Activated T-helper 2 cell treated with anti-CD3 and anti-CD28 coated beads, Interferon-gamma antibody, Interleukin-2, Interleukin-4, amounts not matched to agents 10 μg/mL and 5 μg/mL and 100 μg/mL, durations not matched to agents 14 hours and 24 hours and 36 hours (primary cell): Measurements from ENCODE around the gene CSK. TPM values are rescaled to one million over a fixed set of nuclear protein-coding genes. Genes with fewer than 3 reads are reported as not detected.

Experiments
- DNase-seq: peaks from one replicate; pipeline ENCODE4 v3.0.0; 2021; ENCODE audit warnings: low spot score
- H3K27ac Mint-ChIP-seq: one replicate; pipeline ENCODE4 v1.8.0; 2021; ENCODE audit warnings: mixed read lengths
- H3K27me3 Mint-ChIP-seq: one replicate; pipeline ENCODE4 v1.8.0; 2021; ENCODE audit warnings: low read depth, mixed read lengths
- H3K36me3 Mint-ChIP-seq: one replicate; pipeline ENCODE4 v1.8.0; 2021; ENCODE audit warnings: low read depth, mixed read lengths
- H3K4me1 Mint-ChIP-seq: one replicate; pipeline ENCODE4 v1.8.0; 2021; ENCODE audit warnings: low read depth, mixed read lengths
- H3K4me3 Mint-ChIP-seq: one replicate; pipeline ENCODE4 v1.8.0; 2021; ENCODE audit warnings: low read depth, mild to moderate bottlenecking, moderate library complexity, mixed read lengths
- H3K9me3 Mint-ChIP-seq: one replicate; pipeline ENCODE4 v1.8.0; 2021; ENCODE audit warnings: mixed read lengths
- intact Hi-C: fragments of 100-400 bp; cut with micrococcal nuclease; formaldehyde crosslinking; loops from one replicate; pipeline ENCODE4 v1.15.1; 2023
- total RNA-seq: library from RNA; stranded (reverse); gene quantifications from 2 replicates; pipeline ENCODE4 v1.2.3, GENCODE V29; 2022

The CSK gene
- total RNA-seq, 1 donor from 2014 or later: 266 TPM

GRCh38 chr15:74758736-74759135 is 23.1 kb upstream of the CSK start:
- intact Hi-C loops: no loop called here
- Mint-ChIP-seq H3K9me3 (no peaks in the 10 kb centered on the region), H3K4me1 (no peaks in the 10 kb centered on the region), H3K36me3 (no peaks in the 10 kb centered on the region), H3K27me3 (no peaks in the 10 kb centered on the region), H3K4me3 (no peak overlapping the region), H3K27ac (no peak overlapping the region)
- no peak for DNase-seq

DNA sequence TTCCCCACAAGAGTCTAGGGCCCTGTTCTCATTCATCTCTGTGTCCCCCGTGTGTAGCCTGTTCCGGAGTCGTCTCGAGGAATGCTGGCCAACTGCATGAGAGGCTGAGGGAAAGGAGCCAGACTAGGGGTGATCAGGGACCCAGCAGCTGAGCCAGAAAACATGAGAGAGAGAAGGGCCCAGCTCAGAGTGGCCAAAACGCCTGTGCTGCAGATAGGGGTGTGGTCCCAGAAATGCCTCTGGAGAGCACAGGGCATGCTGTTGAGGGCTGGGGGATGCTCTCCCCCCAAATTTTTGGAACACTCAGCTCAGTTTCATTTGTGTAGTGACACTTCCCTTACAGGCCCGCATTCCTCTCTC is 19.1 kb upstream of the CSK start:
- Mint-ChIP-seq H3K9me3 (no peaks in the 10 kb centered on the region), H3K4me1 (no peaks in the 10 kb centered on the region), H3K36me3 (no peaks in the 10 kb centered on the region), H3K27me3 (no peaks in the 10 kb centered on the region), H3K4me3 (no peak overlapping the region), H3K27ac (no peak overlapping the region)
- intact Hi-C loops: no loop called here
- DNase-seq: no peak

- H3K27ac Mint-ChIP-seq: no peak overlapping the region
- H3K4me3 Mint-ChIP-seq: no peak overlapping the region
- intact Hi-C loops: no loop called here
- no peaks in the 10 kb centered on the region for H3K4me1 Mint-ChIP-seq
- no peak for DNase-seq
- H3K9me3 Mint-ChIP-seq: no peaks in the 10 kb centered on the region
- no peaks in the 10 kb centered on the region for H3K27me3 Mint-ChIP-seq
- H3K36me3 Mint-ChIP-seq: no peaks in the 10 kb centered on the region
Measured at GRCh38 chr15:74763416-74763815, 18.5 kb upstream of the CSK start.

- Mint-ChIP-seq H3K27me3 (no peaks in the 10 kb centered on the region), H3K9me3 (no peaks in the 10 kb centered on the region), H3K4me3 (no peak overlapping the region), H3K36me3 (no peaks in the 10 kb centered on the region), H3K27ac (no peak overlapping the region), H3K4me1 (peaks cover 15% of the 10 kb centered on the region)
- DNase-seq: no peak
- intact Hi-C loops: no loop called here
Measured at GRCh38 chr15:74767167-74768098, 14.4 kb upstream of the CSK start.

- Mint-ChIP-seq H3K4me1 (peaks cover 21% of the 10 kb centered on the region), H3K27me3 (no peaks in the 10 kb centered on the region), H3K36me3 (no peaks in the 10 kb centered on the region), H3K4me3 (no peak overlapping the region), H3K27ac (no peak overlapping the region), H3K9me3 (no peaks in the 10 kb centered on the region)
- DNase-seq: no peak
- intact Hi-C loops: no loop called here
Measured at GRCh38 chr15:74768099-74768770, 13.6 kb upstream of the CSK start.

DNA sequence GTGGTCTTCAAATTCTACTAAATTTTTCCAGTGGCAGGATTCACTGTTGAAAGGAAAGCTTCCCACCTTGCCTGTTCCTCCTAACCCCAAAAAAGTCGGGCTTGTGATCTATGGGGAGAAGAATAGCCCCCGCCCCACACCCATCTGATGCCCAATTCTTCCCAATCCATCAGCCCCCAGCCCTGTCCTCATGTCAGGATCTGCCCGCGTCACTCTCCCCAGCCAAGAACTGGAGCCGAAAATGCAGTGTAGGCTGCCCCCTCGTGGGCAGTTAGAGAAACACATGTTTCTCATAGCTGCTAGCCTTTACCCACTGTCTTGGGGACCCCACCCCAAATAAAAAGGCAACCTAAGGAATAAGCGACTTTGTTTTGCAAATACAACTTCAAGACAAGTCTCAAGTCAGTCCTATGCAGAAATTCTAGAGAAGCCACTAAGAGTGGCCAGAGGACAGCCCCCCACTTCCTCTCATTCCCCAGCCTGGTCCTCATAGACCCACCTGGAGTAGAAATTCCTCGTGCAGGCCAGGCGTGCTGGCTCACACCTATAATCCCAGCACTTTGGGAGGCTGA is 13.0 kb upstream of the CSK start:
- Mint-ChIP-seq H3K27me3 (no peaks in the 10 kb centered on the region), H3K36me3 (no peaks in the 10 kb centered on the region), H3K4me1 (peaks cover 23% of the 10 kb centered on the region), H3K9me3 (no peaks in the 10 kb centered on the region), H3K4me3 (no peak overlapping the region), H3K27ac (no peak overlapping the region)
- intact Hi-C loops: loop anchor here (1.0 kb wide), 2 partner anchors 134 to 394 kb away; no protein-coding TSS in a partner anchor
- peak; percentile 45 for DNase-seq

- H3K9me3 Mint-ChIP-seq: no peaks in the 10 kb centered on the region
- H3K4me3 Mint-ChIP-seq: no peak overlapping the region
- H3K36me3 Mint-ChIP-seq: no peaks in the 10 kb centered on the region
- no peak overlapping the region for H3K27ac Mint-ChIP-seq
- no peak for DNase-seq
- peaks cover 28% of the 10 kb centered on the region for H3K4me1 Mint-ChIP-seq
- intact Hi-C loops: loop anchor here (1.0 to 2.0 kb wide), 3 partner anchors 73 to 394 kb away; partner anchors contain the start of gene ULK3
- no peaks in the 10 kb centered on the region for H3K27me3 Mint-ChIP-seq
Measured at GRCh38 chr15:74769463-74770025, 12.3 kb upstream of the CSK start.

DNA sequence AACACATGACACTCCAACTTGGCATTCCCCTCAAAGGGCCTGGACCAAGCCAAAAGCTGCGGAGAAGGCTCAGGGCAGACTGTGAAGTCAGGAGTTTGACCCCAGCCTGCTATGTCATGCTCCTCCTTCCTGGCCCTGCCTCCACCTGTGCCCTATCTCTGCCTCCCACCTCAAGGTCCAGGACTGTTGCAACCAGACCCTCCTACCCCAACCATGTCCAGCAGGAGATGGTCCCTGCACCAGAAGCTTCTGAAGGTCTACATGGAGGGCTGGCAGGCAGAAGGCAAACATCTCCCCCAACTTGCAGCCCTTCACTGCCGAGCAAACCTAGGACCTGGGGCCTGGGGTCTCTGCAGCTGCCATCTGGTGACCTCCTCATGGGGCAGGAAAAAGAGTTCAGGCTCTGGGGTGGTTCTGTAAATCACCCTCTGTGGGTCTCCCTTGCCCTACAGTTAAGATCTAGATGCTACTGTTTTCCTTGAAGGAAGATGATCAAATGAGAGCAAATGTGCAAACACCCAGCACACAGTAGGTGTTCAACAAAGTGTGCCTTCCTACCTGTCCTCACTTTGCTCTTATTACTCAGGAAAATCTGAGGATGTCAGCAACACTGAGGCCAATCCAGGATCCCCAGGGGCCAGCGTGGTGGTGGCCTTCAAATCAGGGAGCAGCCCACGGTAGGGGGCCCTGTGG is 11.5 kb upstream of the CSK start:
- Mint-ChIP-seq H3K27ac (no peak overlapping the region), H3K9me3 (no peaks in the 10 kb centered on the region), H3K27me3 (no peaks in the 10 kb centered on the region), H3K4me3 (no peak overlapping the region), H3K4me1 (peaks cover 33% of the 10 kb centered on the region), H3K36me3 (no peaks in the 10 kb centered on the region)
- intact Hi-C loops: loop anchor here (2.0 kb wide), 1 partner anchor 72 kb away; the partner anchor contains the start of gene ULK3
- no peak for DNase-seq

DNA sequence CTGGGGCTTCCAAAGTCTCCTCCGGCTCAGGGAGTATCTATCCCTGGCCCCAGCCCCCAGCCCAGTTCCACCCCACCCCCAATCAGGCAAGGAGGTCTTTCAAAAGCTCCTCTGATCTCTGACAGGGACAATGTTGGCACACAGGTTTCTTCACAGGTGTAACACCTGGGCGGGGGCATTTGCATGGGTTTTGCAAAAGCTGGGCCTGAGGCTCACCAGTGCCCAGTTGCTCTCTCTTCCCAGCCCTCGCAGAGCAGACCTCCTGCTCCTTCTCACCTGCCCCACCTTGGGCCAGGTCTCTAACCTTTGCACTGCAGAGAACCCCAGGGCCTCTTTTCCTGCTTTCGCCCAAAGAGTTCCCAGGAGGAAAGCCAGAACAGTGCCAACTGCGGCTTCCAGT is 8.6 kb upstream of the CSK start:
- intact Hi-C loops: no loop called here
- Mint-ChIP-seq H3K36me3 (no peaks in the 10 kb centered on the region), H3K27ac (peak overlapping the region; percentile 55), H3K4me3 (no peak overlapping the region), H3K9me3 (no peaks in the 10 kb centered on the region), H3K27me3 (no peaks in the 10 kb centered on the region), H3K4me1 (peaks cover 62% of the 10 kb centered on the region)
- no peak for DNase-seq

DNA sequence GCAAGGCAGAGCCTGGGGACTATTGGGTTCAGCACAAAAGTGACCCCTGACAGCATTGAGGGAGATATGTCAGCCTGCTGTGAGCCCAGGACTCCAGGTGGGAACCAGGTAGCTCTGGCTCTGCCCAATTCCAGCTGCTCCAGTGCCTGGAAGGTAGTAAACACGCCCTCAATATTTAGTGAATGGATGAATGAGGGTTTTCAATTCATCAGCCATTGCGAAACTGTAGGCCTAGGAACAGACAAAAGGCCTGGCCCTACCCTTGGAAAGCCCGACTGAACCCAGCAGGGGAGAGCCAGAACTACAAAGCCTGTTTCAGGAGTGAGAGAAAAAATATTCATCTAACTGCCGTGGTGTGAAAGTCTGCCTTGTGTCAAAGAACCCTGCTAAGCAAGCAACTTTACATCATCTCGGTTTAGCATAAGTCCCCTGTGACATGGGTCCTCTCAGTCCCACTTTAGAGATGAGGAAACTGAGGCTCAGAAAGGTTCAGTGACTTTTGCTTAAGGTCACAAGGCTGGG is 8.1 kb upstream of the CSK start:
- H3K27me3 Mint-ChIP-seq: no peaks in the 10 kb centered on the region
- intact Hi-C loops: no loop called here
- peak overlapping the region; percentile 55 for H3K27ac Mint-ChIP-seq
- H3K4me1 Mint-ChIP-seq: peaks cover 64% of the 10 kb centered on the region
- no peaks in the 10 kb centered on the region for H3K36me3 Mint-ChIP-seq
- H3K4me3 Mint-ChIP-seq: no peak overlapping the region
- no peak for DNase-seq
- H3K9me3 Mint-ChIP-seq: no peaks in the 10 kb centered on the region

DNA sequence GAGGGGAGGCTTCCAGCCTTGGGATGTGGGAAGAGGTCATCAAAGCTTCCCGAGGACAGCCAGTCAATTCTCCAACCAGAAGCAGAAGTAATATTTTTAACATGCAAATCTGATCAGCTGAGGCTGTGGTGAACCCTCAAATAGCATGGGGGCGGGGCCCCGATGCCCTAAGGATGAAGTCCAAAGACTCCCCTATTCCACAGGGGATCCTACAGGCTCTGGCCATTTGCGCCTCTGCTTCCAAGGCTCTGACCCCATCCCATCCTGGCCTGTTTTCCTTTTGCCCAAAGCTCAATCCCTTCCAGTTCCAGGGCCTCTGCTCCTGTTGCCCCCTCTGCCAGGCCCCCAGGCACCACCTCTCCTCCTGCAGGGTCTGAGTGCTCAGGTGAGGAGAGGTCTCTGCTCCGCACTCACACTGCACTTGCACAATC is 6.7 kb upstream of the CSK start:
- Mint-ChIP-seq H3K4me3 (no peak overlapping the region), H3K36me3 (no peaks in the 10 kb centered on the region), H3K27ac (peak overlapping the region; percentile 30), H3K4me1 (peaks cover 77% of the 10 kb centered on the region), H3K27me3 (no peaks in the 10 kb centered on the region), H3K9me3 (no peaks in the 10 kb centered on the region)
- intact Hi-C loops: no loop called here
- DNase-seq: no peak

- intact Hi-C loops: no loop called here
- Mint-ChIP-seq H3K9me3 (no peaks in the 10 kb centered on the region), H3K27ac (peak overlapping the region; percentile 99), H3K4me3 (peak overlapping the region; percentile 18), H3K36me3 (no peaks in the 10 kb centered on the region), H3K4me1 (peaks cover 82% of the 10 kb centered on the region), H3K27me3 (no peaks in the 10 kb centered on the region)
- no peak for DNase-seq
Measured at GRCh38 chr15:74775894-74776293, 6.0 kb upstream of the CSK start.
